SH-SY5Y (cell line): ENCODE measurements around the gene SAMD4A.

ENCODE experiments used
- GATA2 ChIP-seq: IDR thresholded peaks from 2 replicates; pipeline ENCODE4 v1.6.1; 2011; ENCODE audit warnings: mild to moderate bottlenecking, low read depth, low read length
- GATA3 ChIP-seq: IDR thresholded peaks from 2 replicates; pipeline ENCODE4 v1.6.1; 2011; ENCODE audit warnings: low read depth, mild to moderate bottlenecking, low read length, moderate library complexity

The SAMD4A gene

DNA sequence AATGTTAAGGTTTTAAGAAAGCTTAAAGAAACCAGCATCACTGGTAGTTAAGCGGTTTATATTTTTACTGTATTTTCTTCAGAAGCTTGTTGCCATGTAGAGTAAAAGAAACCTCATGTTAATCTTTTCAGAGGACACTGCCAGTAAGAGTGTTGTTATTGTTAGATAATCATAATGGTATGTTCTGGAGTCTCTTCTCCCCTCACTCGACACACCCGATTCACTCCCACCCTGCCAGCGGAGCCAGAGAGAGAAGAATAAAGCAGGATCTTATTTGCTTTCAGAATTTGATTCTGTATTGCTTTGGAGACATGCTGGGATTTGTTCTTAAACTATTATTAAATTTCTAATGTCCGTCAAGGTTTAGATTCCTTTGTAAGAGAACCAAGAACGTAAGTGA, 113.7 kb downstream of the SAMD4A start:
- TF ChIP-seq GATA3 (no peak), GATA2 (no peak)

DNA sequence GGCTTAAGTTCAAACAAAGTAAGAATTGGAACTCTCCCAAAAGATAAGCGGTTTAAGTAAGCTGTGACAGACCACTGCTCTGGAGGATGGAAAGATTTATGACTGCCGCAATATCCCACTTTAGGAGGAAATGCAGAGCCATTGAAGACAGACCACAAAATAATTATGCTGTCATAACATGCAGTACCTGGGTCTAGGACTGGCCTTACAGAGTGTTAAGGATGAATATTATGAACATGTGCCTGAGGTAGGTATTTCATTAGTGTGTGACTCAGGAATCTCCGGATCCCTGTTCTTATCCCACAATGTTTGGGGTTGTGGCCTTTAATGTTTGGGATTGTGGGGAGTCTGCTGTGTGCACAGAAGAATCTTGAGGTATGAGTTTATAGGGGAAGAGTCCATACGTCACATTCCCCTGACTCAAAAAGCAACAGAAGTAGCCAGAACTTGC, 114.9 kb downstream of the SAMD4A start:
- TF ChIP-seq GATA3 (no peak), GATA2 (0 out of 2 replicates have a peak, but pooled peaks have one; percentile 1)

DNA sequence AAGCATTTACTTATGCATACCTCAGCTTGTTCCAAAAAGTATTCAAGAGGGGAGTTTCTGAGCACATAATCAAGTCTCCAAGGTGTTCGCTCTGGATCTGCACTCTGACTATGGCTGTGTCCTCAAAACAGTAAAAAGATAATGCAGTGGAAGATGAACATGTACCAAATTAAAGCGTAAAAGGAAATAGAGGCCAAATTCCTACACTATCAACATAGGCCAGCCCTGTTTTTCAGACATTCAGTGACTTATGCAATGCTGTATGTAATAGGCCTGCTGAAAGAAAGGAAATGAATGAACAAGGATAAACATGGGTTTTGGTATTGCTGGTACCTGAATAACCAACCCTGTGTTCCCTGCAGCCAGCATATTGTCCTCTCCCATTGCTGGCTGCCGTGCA, 115.7 kb downstream of the SAMD4A start:
- no peak for TF ChIP-seq GATA2
- TF ChIP-seq GATA3, result no peak

DNA sequence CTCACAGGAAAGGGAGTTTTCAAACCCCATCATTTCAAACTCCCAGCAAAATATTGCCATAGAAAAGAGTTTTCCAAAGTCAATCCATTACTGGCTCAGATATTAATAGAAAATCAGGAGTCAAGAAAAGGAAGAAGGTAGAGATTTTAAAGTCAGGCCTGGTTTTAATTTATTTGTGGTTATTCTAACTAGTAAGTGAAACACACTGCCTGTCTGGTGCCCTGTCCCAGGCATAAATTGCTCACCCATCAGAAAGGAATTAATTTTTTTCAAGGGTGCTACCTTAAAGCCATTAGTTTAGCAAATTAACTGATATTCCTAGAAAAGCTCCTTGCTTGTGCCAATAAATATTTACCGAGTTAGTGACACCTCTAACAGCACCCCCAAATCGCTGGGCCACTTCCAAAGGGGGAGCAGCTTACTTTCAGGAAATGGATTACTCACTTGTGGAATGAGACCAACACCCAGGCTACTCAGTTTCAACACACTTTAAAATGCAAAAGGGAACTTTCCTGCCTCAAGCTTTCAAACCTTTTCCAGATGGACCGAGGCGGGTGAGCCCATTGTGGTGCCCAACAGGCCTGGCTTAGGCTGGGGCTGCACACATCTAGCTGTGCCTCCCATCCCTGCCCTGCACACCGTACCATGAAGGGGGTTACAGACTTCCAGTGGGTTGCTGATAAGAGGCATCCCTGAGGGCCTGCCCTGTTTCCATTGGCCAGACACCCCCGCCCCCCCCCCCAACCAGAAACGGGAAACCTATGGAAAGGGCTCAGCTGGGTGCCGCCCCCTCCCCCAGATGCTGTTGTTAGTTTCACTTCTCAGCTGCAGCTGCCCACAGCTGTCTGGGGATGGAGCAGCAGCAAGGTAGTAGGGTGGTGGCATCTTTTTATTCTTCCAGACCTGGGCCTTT, 117.2 kb downstream of the SAMD4A start:
- TF ChIP-seq GATA3, result no peak
- TF ChIP-seq GATA2, result no peak

DNA sequence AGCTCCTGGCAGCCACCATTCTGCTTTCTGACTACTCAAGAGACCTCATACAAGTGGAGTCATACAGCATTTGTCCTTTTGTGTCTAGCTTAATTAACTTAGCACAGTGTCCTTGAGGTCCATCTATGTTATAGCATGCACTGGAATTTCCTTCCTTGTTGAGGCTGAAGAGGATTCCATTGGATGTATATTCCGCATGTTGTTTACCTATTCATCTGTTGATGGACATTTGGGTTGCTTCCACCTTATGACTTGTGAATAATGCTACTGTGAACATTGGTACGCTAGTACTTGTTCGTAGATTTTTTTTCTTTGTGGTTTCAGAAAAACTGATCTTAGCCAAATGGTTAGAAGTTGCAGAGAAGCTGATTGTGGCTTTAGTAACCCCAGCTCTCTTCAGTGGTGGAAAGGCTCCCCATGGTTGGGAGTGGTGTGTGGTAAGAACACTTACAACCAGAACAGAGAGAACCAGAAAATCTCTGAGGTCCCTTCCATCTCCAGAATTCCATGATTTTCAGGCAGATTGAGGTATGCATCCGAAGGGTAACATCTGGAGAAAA, 118.4 kb downstream of the SAMD4A start:
- TF ChIP-seq GATA2, result no peak
- TF ChIP-seq GATA3, result no peak

DNA sequence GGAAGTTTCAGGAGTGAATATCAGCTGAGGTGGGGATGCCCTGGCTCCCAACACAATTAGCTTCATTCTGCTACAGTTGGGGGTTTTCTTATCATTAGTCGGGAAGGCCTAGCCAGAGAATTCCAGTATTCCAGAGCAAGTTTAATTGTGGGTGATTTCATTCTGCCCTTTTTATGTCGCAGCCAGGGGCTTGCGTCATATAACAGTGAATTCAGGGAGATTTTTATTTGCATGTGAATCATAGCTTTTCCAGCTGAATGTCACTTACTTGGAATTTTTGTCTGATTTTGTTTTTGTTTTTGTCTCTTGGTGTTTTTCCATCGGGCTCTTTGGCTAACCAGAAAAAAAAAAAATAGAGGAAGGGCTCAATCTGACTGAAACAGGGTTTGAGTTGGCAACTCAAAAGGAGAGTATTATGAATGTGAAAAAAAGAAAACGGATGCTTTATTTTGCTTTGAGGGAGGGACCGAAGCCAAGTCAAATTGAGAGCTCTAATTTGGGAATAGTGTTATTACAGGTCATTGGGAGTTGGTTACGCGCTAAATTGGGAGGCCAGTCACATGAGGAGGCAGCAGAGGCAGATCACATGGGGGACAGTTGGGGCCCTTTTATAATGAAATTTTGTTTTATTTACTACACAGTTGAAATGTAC, 119.4 kb downstream of the SAMD4A start:
- TF ChIP-seq GATA2 (no peak), GATA3 (no peak)

DNA sequence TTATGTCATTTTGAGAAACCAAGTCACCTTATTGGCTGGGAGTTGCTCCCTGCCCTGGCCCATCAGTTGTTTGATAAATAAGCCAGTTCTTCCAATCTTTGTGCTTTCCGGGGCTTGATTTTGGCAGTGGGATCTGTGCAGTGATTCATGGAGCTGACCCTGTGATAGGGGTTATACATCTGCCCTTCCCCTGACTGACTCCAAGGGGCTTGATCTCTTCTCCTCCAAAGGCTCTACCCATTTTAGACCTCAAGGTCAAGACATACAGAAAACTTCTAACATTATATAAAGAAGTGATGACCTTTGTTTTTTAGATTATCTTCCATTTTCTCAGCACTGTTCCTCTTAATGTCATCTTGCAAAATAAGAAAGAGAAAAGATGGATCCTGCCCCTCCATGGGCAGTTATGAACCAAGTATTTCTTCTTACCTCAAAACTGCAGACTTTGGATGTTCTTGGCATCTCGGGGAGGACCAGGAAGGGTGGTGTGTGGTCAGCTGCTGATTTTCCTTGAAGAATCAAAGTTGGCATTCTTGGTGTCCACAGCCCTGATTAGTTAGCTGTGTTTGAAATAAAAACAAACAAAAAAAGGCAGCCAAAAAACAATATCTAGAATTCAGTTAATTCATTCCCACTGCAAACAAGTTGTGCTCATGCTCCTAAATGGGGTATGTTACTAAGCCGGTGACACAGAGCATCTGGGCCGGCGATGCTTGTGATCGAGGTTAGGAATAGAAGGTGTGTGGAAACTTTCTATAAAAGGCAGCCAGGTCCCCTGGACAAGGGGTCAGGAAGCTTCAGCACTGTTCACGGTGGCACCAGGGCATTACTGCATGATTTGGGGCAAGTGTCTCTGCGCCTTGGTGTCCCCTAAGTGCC, 120.2 kb downstream of the SAMD4A start:
- TF ChIP-seq GATA3, result no peak
- no peak for TF ChIP-seq GATA2

DNA sequence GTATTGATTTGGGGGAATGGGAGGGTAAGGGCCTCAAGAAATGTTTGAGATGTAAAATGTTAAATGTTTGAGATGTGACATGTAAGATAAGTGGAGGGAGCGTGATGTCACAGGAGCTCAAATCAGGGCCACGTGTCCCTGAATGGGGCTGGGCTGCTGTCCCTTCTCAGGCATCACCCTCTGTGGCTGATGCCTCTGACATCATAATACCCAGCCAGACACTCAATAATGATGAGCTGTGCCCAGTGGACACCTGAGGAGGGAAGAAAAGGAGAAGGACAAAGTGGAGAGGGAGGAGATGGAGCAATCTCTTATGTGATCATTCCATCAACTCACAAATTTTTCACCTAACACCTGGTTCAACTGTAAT, 120.8 kb downstream of the SAMD4A start:
- TF ChIP-seq GATA3 (no peak), GATA2 (no peak)

DNA sequence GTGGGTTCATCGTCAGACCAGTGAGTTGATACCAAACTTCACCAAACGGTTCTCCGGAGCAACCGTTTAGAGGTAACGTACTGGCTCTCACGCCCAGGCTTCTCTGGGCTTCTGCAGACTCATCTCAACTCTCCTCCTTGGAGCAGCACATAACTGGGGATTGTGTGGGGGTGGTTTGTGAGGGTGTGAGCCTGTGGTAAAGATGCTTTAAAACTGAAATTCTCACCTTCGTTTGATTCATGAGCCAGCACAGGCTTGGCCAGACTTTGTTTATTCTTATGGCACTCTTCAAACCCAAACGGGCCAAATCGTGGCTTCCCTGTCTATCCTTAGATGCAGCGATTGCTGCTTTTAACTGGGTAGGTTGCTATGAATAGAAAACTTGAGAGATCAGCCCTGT, 121.3 kb downstream of the SAMD4A start:
- no peak for TF ChIP-seq GATA2
- no peak for TF ChIP-seq GATA3

DNA sequence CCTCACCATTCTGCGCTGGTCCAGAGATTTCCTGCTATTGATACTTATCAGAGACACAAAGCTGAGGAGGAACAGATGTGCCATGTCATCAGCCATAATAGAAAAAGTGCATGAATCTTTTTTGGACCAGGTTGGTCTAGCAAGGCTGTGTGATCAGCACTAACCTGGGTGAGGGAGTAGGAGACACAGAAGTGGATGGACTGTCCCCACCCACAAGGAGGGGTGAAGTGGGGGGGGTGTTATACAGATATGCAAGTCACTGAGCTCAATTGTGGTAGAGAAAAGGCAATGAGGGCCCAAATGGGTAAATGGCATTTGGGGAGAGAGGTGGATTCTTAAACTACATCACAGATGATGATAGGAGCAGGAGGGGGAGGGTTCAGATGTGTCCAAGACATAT, 123.0 kb downstream of the SAMD4A start:
- TF ChIP-seq GATA3 (no peak), GATA2 (no peak)

DNA sequence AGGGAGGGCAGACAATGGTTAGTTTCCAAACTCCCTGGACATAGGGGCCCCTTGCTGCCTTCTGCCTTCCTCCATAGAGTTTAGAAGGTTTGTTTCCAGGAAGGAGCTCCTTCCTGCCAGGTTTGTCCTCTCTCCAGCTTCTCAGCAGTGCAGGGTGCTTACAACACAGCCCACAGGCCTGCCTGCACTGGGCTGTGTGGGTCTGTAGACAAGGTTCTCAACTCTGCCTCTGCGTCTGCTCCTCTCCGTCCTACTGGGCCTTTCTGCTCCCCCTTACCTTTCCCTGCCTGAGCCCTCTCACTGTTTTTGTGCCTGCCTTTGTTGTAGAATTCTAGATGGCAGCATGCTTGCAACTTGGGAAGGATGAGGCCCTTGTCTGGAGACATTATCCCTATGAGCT, 124.0 kb downstream of the SAMD4A start:
- no peak for TF ChIP-seq GATA3
- TF ChIP-seq GATA2, result no peak

DNA sequence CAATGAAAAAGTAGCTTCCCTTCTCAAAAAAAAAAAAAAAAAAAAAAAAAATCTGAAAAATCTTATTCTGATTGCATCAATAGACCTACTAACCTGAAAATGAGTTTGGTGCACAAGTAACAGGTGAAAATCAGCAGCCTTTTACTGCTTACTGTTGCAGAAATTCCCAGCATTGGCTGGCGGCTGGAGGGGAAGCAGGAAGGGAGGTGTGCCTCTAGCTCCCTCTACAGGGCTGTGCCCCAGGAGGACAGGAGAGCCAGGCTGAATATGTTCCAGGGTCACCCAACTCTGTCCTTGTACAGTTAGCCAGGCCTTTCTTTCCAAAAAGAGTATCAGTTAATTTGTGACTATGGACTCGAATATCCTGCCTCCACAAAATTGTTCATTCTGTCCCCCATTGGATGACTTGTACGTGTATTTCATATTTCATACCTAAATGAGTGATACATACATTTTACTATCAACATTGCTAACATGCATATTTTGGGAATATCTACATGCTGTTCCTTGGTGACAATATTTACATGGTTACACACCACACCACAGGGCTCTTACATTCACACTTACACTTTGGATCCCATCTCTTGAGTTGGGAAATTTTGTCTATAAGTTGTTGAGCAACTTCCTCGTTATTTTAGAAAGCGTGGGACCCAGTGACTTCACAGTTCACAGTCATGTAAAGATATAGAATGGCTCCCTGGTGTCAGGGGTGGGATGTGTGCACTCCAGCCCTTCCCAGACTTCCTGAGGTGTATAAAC, 124.8 kb downstream of the SAMD4A start:
- TF ChIP-seq GATA2 (no peak), GATA3 (no peak)

DNA sequence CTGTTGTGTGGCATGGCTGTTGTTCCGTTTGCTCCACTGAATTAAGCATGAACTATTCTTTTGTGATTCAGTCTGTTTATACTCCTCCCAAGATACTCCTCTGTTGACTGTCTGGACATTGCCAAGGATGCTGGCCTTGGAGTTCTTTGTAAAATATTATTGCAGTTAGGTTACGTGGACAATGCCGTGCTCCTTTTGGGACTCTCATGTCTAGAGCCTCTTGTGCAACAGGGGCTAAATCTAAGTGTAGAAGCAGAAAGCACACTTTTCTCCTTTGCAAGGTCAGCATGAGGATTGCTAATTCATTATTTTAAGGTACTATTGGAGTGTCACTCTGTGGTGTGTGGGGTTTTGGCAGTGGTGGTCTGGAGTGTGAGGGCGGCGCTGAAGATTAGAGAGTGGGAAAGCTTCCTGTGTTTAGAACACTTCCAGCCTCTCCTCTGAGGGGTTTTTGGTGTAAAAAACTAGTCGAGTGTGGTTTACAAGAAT, 125.4 kb downstream of the SAMD4A start:
- TF ChIP-seq GATA2, result no peak

DNA sequence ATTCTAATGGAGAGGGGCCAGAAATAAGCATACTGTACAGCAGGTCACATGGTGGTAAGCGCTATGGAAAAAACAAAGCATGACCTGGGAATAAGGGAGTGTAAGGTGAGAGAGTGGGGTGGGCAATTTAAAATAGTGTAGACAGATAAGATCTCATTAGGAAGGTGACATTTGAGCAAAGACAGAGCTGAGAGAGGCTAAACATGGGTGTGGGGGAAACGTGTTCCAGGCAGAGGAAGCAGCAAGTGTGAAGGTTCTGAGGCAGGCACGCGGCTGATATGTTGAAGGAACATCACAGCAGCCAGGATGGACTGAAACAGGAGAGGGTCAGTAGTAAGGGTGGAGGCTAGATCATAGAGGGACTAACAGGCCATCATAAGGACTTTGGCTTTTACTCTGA, 126.8 kb downstream of the SAMD4A start:
- TF ChIP-seq GATA2, result no peak
- no peak for TF ChIP-seq GATA3
